SU-DHL-6 (cell line): ENCODE results near the gene TRIM63.

Experiments used
- EZH2phosphoT487 ChIP-seq: fragments of 200-600 bp; sonication (generic), shearing (Covaris generic); conservative IDR thresholded peaks from 2 replicates; pipeline ENCODE4 v1.6.1; 2018; ENCODE audit warnings: mild to moderate bottlenecking, antibody characterized with exemption, low read length, moderate library complexity, mixed read lengths
- TF ChIP-seq, protein P1 (sequence below): fragments of 200-600 bp; sonication (generic); IDR thresholded peaks from one replicate; pipeline ENCODE4 v1.5.1; 2017; ENCODE audit warnings: antibody characterized with exemption, mild to moderate bottlenecking, low read length, moderate library complexity; ENCODE audit not compliant: insufficient read depth, poor library complexity, severe bottlenecking

DNA sequence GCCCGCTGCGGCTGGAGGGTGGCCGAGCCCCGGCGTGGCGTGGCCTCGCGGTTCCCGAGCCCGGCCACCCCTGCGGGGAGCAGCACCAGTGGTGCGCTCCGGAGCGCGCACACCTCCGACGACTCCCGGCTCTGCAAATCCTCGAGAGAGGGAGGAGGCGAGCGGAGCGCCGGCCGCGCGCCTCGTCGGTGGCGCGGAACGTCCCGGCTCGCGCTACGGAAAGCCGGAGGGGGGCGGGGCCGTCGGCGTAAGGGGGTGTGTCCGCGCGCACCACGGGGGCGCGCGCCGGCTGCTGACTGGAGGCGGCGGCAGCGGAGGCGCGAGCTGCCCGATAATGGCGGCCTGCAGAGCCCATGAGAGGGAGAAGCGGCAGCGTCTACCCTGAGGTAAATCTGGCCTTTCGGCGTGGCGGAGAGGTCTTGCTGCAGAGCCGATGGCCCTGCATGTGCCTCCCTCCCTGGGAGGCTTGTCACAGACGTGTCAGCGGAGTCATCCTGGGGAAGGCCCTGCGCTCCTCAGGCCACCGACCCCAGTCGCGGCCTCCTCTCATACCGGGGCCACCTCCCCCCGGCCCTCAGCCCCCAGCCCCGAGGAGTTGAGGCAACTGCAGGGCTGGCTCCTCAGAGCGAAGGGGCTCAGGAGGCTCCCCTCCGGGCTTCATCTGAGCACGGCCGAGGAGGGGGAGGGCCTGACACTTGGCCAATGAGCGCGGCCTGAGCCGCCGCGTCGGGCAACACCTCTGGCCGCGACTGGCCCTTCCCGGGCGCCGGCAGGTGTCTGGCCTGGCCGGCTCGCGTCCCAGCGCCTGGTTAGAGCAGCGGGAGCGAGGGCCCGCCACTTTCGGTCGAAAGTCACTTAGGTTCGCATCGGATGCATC, 44.3 kb upstream of the TRIM63 start, which contains the start of gene PDIK1L:
- TF ChIP-seq, protein P1, sequence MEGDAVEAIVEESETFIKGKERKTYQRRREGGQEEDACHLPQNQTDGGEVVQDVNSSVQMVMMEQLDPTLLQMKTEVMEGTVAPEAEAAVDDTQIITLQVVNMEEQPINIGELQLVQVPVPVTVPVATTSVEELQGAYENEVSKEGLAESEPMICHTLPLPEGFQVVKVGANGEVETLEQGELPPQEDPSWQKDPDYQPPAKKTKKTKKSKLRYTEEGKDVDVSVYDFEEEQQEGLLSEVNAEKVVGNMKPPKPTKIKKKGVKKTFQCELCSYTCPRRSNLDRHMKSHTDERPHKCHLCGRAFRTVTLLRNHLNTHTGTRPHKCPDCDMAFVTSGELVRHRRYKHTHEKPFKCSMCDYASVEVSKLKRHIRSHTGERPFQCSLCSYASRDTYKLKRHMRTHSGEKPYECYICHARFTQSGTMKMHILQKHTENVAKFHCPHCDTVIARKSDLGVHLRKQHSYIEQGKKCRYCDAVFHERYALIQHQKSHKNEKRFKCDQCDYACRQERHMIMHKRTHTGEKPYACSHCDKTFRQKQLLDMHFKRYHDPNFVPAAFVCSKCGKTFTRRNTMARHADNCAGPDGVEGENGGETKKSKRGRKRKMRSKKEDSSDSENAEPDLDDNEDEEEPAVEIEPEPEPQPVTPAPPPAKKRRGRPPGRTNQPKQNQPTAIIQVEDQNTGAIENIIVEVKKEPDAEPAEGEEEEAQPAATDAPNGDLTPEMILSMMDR, result no peak
- no peak for TF ChIP-seq EZH2phosphoT487
